VCaP (cell line): ENCODE data around the gene ANO2.

ENCODE experiments used
- H3K27ac ChIP-seq: fragments of 450-650 bp; 2 replicates; pipeline ENCODE4 v1.5.1; 2017
- CTCF ChIP-seq: fragments of 450-650 bp; conservative IDR thresholded peaks from 2 replicates; pipeline ENCODE4 v1.5.1; 2017; ENCODE audit warnings: mild to moderate bottlenecking, moderate library complexity

Gene ANO2

DNA sequence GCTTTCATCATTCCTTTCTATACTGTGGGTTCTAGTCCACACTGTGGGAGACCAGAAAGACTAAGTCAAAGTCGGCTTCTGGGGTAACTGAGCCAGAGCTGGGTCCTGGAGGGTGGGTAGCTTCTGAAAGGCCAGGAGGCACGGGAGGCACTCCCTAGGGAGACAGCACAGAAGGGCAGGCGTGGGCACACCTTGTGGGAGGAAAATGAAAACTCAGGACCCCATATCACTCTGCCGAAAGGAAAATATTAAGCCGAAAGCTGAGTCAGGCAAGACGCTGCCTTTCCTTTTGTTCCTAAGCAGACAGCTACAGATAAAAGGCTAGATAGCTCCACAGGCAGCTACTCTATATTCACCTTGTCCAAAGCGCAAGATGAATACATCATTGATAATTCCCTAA, 20.7 kb downstream of the ANO2 start:
- H3K27ac ChIP-seq: no peak overlapping the region
- TF ChIP-seq CTCF: no peak

GRCh38 chr12:5923751-5924150, 21.3 kb downstream of the ANO2 start:
- no peak for TF ChIP-seq CTCF
- no peak overlapping the region for H3K27ac ChIP-seq

- no peak for TF ChIP-seq CTCF
- H3K27ac ChIP-seq: no peak overlapping the region
These were observed 21.9 kb downstream of the ANO2 start for GRCh38 chr12:5923043-5923605.

GRCh38 chr12:5921966-5922899, 22.8 kb downstream of the ANO2 start:
- H3K27ac ChIP-seq: no peak overlapping the region
- TF ChIP-seq CTCF: no peak

DNA sequence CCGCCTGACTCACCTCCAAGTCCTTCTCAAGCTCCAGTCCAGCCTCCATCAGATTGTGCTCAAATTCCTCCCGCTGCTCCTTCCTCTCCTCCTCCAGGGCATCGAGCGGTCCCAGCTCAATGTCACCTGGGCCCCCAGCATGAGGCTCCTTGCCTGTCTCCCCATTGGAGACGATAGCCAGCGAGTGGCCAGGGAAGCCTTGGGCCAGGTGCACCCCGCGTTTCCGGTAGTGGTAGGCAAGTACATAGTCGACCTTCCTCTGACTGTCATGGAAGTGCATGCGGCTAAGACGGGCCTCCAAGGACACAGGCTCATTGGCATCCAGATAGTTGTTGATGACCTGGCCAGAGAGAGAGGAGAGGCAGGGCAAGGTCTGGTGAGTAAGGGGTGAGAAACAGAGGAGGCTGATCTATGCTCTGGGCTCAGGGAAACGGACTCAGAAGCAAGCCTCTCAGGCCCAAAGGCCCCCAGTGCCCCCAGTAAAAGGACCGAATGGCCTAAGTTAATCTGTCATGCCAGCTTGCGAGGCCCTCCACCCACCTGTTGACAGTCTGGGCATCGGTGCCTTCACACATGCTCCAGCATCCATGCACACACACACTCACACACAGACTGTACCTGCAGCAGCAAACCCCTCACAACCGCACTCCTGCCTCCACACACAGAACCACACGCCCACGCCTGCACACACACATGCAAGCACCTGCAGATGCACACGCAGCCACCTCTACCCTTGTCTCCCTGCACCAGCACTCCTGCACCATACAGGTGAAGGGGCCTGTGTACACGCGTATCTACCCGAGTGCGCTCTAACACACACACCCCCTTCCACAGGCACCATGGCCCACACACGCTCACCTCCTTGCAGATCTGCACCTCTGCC, 23.8 kb downstream of the ANO2 start:
- TF ChIP-seq CTCF: no peak
- no peak overlapping the region for H3K27ac ChIP-seq

- no peak overlapping the region for H3K27ac ChIP-seq
- no peak for TF ChIP-seq CTCF
These were observed 28.2 kb downstream of the ANO2 start for GRCh38 chr12:5916785-5917290.

DNA sequence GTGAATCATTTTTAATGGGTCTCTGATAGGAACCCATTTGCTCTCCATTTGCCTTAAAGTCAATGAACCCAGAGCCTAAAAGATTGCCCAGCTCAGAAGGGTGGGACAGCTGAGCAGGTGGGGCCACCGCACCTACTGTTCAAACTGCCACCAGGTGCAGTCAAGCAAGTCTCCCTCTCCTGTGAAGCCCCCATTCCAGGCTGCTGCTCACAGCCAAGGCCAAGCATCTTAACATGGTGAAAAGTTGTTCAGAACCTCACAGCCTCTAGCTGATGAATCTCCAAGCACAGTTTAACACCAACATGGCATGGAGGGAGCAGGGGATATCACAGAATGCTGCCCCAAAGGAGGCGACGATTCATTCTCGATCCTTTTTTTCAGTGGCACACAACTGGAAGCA, 29.5 kb downstream of the ANO2 start:
- TF ChIP-seq CTCF: no peak

More for the DNA sequence above, 29.5 kb downstream of the ANO2 start:
- H3K27ac ChIP-seq: no peak overlapping the region
